ENCODE data around the gene DNAJC15.

The DNAJC15 gene

DNA sequence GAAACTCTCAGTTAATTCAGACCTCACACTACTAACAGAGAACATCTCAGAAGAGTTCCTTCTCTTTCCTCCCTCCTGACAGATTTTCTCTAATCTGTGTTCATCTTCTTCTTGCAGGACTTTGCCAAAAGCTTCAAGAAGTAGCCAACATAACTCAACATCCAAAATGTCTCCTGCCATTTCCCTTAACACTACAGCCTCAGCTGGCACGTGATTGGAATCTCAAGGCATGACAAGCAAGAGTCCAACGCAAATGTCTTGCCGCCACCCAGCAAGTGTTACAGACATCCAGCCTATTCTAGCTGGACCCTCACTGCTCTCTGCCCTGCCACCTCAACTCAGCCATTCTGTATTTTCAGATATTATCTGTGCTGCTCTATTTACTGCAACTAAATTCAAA lies 135.1 kb downstream of the DNAJC15 start:
- Histone ChIP-seq H3K9ac (ENCODE audit: low read length) (no peak overlapping the region), H3K4ac (ENCODE audit: low read depth, low read length) (no peak overlapping the region), H3K27ac (ENCODE audit: low read depth, low read length) (no peak overlapping the region), H3K4me1 (ENCODE audit: control insufficient read depth in 1 of 2, insufficient read depth in 2 of 2, low read length in 2 of 2) (peaks cover 16% of the 10 kb centered on the region in 2 experiments), H4K12ac (ENCODE audit: low read depth, low read length) (no peak overlapping the region), H4K8ac (ENCODE audit: low read depth, low read length) (no peak overlapping the region), H2BK5ac (ENCODE audit: low read depth, low read length, poor library complexity) (no peak overlapping the region), H2AK5ac (ENCODE audit: low read length) (no peak overlapping the region), H3K4me2 (ENCODE audit: low read length) (no peak overlapping the region), H4K91ac (ENCODE audit: low read depth, low read length) (peak overlapping the region; percentile 5), H3K14ac (ENCODE audit: low read length) (no peak overlapping the region), H3K36me3 (ENCODE audit: control insufficient read depth in 1 of 2, insufficient read depth in 2 of 2, low read length in 2 of 2) (no peaks in the 10 kb centered on the region), H3K79me2 (ENCODE audit: control insufficient read depth, insufficient read depth, low read length, poor library complexity) (no peaks in the 10 kb centered on the region), H2AFZ (ENCODE audit: insufficient read depth, low read length, poor library complexity) (no peak overlapping the region), H3K79me1 (ENCODE audit: low read length) (peaks cover 10% of the 10 kb centered on the region), H3K4me3 (ENCODE audit: low read depth, low read length) (no peak overlapping the region), H3K23ac (ENCODE audit: low read length) (no peak overlapping the region), H2BK120ac (ENCODE audit: insufficient read depth, low read length, poor library complexity) (no peak overlapping the region), H3K18ac (ENCODE audit: low read length) (no peak overlapping the region), H2BK12ac (ENCODE audit: low read length) (peak overlapping the region; percentile 21), H3K9me3 (ENCODE audit: insufficient read depth, low read depth, low read length) (no peaks in the 10 kb centered on the region), H3K27me3 (ENCODE audit: insufficient read depth, low read length) (no peaks in the 10 kb centered on the region)
- WGBS (ENCODE audit: extremely low coverage, insufficient coverage, insufficient read length): no CpG with 5 or more reads among the region's 3 CpGs
- DNase-seq: no peak

- no peak overlapping the region for H3K14ac ChIP-seq (ENCODE audit: low read length)
- H2BK12ac ChIP-seq (ENCODE audit: low read length): peak overlapping the region; percentile 11
- H4K12ac ChIP-seq (ENCODE audit: low read depth, low read length): no peak overlapping the region
- WGBS (ENCODE audit: extremely low coverage, insufficient coverage, insufficient read length): no CpG with 5 or more reads among the region's 3 CpGs
- no peak overlapping the region for H4K8ac ChIP-seq (ENCODE audit: low read depth, low read length)
- H3K18ac ChIP-seq (ENCODE audit: low read length): no peak overlapping the region
- no peak overlapping the region for H2BK5ac ChIP-seq (ENCODE audit: low read depth, low read length, poor library complexity)
- no peak overlapping the region for H3K9ac ChIP-seq (ENCODE audit: low read length)
- H3K4ac ChIP-seq (ENCODE audit: low read depth, low read length): no peak overlapping the region
- H3K9me3 ChIP-seq (ENCODE audit: insufficient read depth, low read depth, low read length): no peaks in the 10 kb centered on the region
- no peak overlapping the region for H2AK5ac ChIP-seq (ENCODE audit: low read length)
- DNase-seq: peak; percentile 38 to 70
- H3K4me1 ChIP-seq (ENCODE audit: control insufficient read depth in 1 of 2, insufficient read depth in 2 of 2, low read length in 2 of 2): peaks cover 14 to 15% of the 10 kb centered on the region in 2 experiments
- no peak overlapping the region for H3K23ac ChIP-seq (ENCODE audit: low read length)
- H2AFZ ChIP-seq (ENCODE audit: insufficient read depth, low read length, poor library complexity): no peak overlapping the region
- H3K27ac ChIP-seq (ENCODE audit: low read depth, low read length): no peak overlapping the region
- peaks cover 6% of the 10 kb centered on the region for H3K79me1 ChIP-seq (ENCODE audit: low read length)
- H3K4me2 ChIP-seq (ENCODE audit: low read length): no peak overlapping the region
- no peaks in the 10 kb centered on the region for H3K79me2 ChIP-seq (ENCODE audit: control insufficient read depth, insufficient read depth, low read length, poor library complexity)
- no peak overlapping the region for H3K4me3 ChIP-seq (ENCODE audit: low read depth, low read length)
- H2BK120ac ChIP-seq (ENCODE audit: insufficient read depth, low read length, poor library complexity): no peak overlapping the region
- H3K27me3 ChIP-seq (ENCODE audit: insufficient read depth, low read length): no peaks in the 10 kb centered on the region
- H3K36me3 ChIP-seq (ENCODE audit: control insufficient read depth in 1 of 2, insufficient read depth in 2 of 2, low read length in 2 of 2): no peaks in the 10 kb centered on the region
- no peak overlapping the region for H4K91ac ChIP-seq (ENCODE audit: low read depth, low read length)
These were observed 135.7 kb downstream of the DNAJC15 start for GRCh38 chr13:43159026-43159461.

Data from trophoblast cell (in vitro differentiated cells and primary cell).